HG02678 (cell line): ENCODE results near the gene SYNJ1.
A peak's percentile ranks its signal among the peaks of the same experiment; 100 is the strongest.

Experiments
- ATAC-seq: cut with Tn5 transposase; IDR thresholded peaks from one replicate; pipeline ENCODE4 v1.9.1; 2021; ENCODE audit warnings: mild to moderate bottlenecking, moderate library complexity; ENCODE audit not compliant: unreplicated experiment

The SYNJ1 gene

GRCh38 chr21:32735524-32735923, 7.7 kb upstream of the SYNJ1 start:
- ATAC-seq, result no peak

GRCh38 chr21:32733990-32734613, 6.3 kb upstream of the SYNJ1 start:
- no peak for ATAC-seq

DNA sequence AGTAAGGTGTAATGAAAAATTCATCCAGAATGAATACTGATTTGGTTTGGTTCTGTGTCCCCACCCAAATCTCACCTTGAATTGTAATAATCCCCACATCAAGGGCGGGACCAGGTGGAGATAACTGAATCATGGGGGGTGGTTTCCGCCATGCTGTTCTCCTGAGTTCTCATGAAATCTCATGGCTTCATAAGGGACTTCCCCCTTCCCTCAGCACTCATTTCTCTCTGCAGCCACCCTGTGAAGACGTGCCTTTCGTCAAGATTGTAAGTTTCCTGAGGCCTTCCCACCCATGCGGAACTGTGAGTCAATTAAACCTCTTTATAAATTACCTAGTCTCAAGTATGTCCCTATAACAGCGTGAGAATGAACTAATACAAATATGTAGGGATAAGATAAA, 5.5 kb upstream of the SYNJ1 start:
- no peak for ATAC-seq

GRCh38 chr21:32732544-32732943, 4.7 kb upstream of the SYNJ1 start:
- no peak for ATAC-seq

- ATAC-seq, result no peak
Measured at GRCh38 chr21:32728848-32729247, 1.0 kb upstream of the SYNJ1 start.

- no peak for ATAC-seq
Measured at GRCh38 chr21:32728456-32728839, 635 bp upstream of the SYNJ1 start.

DNA sequence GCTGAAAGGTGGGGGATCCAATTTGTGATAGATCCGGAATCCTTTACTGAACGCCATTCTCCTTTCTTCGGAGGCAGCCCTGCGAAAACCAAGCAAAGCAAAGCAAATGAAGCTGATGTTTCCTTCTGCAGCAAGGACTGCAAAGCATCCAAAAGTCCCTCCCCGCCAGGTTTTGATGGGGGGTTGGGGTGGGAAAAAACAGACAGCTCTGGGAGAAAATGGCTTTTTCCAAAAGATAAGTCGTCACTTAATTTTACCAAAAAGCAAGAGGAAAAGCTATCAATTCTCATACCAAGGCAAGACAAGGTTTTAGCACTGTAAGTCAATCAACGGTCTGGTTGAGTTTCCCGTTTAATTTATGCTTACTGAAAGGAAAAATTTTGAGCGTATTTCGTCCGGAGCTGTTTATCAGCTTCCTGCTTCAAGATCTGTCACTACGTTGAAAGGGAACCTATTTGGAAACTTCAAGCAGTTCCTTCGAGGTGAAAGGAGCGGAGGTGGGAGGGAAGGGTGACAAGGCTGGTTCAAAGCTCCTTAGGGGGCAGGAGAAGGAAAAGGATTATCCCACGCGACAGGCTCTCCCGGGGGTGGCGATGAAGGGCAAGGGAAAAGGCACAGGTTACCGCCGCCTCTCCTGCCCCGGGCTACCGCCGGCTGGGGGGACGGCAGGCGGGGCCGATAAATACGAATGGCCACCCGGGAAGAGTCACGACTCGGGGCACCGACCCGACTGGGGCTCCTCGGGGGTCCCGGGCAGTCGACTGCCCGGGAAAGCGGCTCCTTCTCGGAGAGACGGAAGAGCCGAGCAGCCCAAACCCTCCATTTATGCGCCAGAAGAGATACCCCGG, 750 bp downstream of the SYNJ1 start:
- peak; percentile 18 for ATAC-seq

DNA sequence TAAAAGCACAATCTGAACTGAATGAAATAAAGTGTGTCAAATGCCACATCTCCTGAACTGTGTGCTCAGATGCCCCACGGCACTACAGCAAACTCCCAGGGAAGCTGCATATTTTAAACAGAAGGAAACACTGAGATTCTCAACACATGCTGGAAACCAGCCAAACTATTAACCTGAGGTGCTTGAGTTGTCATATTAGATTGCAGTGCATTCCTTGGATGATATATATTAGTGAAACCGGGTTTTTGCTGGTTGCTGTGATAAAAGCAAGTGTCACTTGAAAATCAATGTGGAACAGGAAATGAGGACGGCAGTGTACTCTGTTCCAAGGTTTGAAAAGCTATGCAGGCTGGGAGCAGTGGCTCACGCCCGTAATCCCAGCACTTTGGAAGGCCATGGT, 8.7 kb downstream of the SYNJ1 start:
- no peak for ATAC-seq

GRCh38 chr21:32717851-32718316, 9.9 kb downstream of the SYNJ1 start:
- no peak for ATAC-seq

DNA sequence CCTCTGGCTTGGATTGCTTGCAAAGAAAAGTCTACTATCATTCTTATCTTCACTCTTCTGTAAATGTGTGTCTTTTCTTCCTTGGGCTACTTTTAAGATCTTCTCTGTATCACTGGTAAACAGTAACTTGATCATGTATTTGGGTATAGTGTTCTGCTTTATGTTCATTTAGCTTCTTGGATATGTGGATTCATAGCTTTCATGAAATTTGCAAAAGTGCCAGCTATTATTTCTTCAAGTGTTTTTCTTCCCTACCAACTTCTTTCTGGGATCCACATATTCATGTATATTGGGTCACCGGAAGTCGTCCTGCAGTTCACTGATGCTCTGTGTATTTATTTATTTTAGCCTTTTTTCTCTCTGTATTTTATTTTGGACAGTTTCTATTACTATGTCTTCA, 11.3 kb downstream of the SYNJ1 start:
- no peak for ATAC-seq

- no peak for ATAC-seq
Measured at GRCh38 chr21:32713726-32714125, 14.1 kb downstream of the SYNJ1 start.

- ATAC-seq, result no peak
Measured at GRCh38 chr21:32712641-32713040, 15.2 kb downstream of the SYNJ1 start.

DNA sequence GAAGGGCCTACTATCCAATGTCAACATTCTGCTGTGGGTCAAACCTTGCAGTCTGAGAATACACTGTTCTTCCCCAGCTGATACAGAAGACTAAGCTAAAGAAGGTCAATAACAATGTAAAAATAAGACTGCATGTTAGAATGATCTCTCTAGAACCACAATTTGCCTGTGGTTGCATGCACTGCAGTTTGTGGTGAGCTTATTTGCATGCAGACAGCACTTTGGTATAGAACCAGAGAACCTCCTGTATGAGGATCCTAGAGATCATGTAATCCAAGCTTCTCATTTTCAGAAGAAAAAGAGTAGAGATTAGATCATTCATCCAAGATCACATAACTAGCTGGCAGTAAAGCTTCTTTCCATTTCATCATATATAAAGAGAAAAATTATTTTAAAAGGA, 15.8 kb downstream of the SYNJ1 start:
- peak; percentile 99 for ATAC-seq

DNA sequence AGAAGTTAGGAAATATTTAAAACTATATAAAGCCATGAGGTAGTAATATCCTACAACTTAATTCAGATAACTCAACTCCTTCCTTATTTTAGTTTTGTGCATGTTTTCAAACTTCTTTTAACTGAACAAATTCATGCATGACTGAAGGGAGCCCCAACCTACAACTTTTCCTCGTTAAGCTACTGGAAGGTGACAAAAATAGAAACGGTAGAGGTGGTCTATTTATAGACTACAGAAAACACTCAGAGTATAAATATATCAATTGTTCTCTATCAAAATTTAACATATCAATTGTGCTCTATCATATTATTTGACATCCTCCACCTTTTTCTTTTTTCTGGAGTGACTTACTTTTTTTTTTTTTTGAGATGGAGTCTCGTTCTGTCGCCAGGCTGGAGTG, 16.8 kb downstream of the SYNJ1 start:
- no peak for ATAC-seq

- ATAC-seq, result no peak
Measured at GRCh38 chr21:32710069-32710784, 17.6 kb downstream of the SYNJ1 start.

DNA sequence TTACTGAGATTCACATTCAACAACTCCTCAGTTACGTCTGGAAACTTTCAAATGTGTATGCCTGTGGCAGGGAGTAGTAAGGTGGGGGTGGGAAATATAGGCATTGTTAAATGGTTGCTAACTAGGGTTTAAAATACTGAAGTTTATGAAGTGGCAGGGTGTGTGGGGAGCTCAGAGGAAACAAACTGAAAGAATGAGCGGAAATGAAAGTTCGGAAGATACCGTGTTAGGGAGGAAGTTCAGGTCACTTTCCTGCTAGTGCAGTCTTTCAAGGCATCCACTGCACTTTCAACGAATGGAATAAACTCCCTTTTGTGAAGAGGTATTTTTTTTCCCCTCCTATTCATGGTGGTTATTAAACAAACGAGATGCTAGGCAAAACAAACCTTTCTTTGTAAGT, 19.7 kb downstream of the SYNJ1 start:
- ATAC-seq, result no peak

DNA sequence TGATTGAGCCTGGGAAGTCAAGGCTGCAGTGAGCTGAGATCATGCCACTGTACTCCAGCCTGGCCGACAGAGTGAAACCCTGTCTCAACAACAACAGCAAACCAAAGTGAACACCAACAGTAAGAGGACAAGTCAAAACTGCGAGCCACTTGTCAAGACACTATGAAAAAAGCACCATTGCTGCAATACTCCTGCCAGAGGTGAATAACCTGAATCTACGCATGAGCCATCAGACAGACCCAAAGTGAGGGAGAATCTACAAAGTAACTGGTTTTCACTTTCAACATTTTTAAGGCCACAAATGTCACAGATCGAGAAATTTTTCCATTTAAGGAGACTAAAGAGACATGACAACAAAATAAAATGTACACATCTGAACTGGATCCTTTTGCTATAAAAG, 21.9 kb downstream of the SYNJ1 start:
- no peak for ATAC-seq

DNA sequence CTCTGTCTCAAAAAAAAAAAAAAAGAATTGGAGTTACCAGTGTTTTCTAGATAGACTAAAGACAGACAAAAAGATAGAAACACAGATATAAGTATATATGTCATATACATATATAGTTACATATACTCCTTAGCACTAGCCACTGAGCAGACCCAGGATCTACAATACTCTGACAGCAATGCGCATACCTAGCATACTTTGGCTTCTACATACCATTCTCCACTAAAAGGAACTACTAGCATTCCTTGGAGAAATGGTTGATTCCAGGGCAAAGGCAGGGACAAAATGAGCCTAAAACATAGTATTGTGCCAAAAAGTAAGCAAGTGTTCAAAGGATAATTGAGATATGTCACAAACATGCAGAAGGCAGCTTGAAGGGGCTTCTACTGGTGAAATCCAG, 22.7 kb downstream of the SYNJ1 start:
- ATAC-seq, result no peak

GRCh38 chr21:32702702-32703101, 25.1 kb downstream of the SYNJ1 start:
- no peak for ATAC-seq

DNA sequence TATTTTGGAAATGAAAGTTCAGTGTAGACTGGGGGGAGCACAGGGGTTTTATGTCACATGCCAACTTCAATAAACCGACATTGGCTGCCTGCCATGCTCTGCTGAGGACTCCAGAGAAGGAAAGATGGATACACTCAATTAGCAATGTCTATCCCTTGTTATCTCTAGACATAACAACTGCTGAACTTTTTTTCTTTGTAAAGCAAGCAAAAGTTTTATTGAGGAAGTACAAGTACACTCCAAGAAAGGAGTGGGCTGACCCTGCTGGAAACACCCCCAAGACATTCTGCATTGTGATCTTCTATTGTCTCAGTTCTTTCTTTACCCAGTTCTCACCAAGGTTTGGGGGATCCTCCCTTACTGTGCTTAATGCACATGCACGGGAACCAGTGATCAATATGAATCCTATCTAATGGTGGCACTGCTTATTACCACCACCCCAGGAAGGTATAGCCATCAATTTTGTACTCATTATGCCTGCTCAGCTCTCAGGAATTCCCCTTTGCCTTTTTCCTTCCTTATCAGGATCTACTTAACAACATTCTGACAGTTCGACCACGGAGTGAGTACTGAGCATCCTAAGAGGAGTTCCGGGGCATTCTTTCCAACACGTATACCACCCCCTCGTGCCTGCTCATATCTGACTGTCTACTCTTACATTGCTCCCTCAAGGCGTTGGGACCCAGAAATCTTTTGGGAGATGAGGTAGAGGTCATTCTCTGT, 28.7 kb downstream of the SYNJ1 start:
- ATAC-seq, result no peak

- ATAC-seq, result no peak
Measured at GRCh38 chr21:32698286-32698685, 29.5 kb downstream of the SYNJ1 start.
